ENCODE data around the gene ATP13A4. TPM values are rescaled to one million over a fixed set of nuclear protein-coding genes. Genes with fewer than 3 reads are reported as not detected.
A peak's percentile ranks its signal among the peaks of the same experiment; 100 is the strongest.

The ATP13A4 gene
- total RNA-seq, 1 donor from 2014 or later, result 3.4 TPM

GRCh38 chr3:193594946-193595689 lies 40.4 kb upstream of the ATP13A4 start:
- ChIA-PET POLR2A (interaction anchor here (0.6 kb wide), 1 partner anchor 95 kb away, joined by 3 read pairs; no protein-coding TSS in a partner anchor), CTCF (no interaction called here)
- no peaks in the 10 kb centered on the region for H3K27me3 Mint-ChIP-seq
- no peak for ATAC-seq (ENCODE audit: low read depth)
- H3K27ac Mint-ChIP-seq, result no peak overlapping the region
- intact Hi-C loops (cut with micrococcal nuclease), result loop anchor here (5.0 kb wide), 1 partner anchor 1947 kb away; the partner anchor contains the start of gene PPP1R2
- peak overlapping the region; percentile 94 for H3K4me3 Mint-ChIP-seq
- peaks cover 55% of the 10 kb centered on the region for H3K4me1 Mint-ChIP-seq
- no peaks in the 10 kb centered on the region for H3K9me3 Mint-ChIP-seq
- no peak for DNase-seq
- TF ChIP-seq CTCF (IDR thresholded peaks at IDR 0.05), result no peak
- H3K36me3 Mint-ChIP-seq (ENCODE audit: low read depth), result peaks cover 42% of the 10 kb centered on the region

- no peak for DNase-seq
- TF ChIP-seq CTCF (IDR thresholded peaks at IDR 0.05), result no peak
- peak overlapping the region; percentile 94 for H3K4me3 Mint-ChIP-seq
These were observed 39.0 kb upstream of the ATP13A4 start for GRCh38 chr3:193593668-193594030.

GRCh38 chr3:193592841-193593667 lies 38.4 kb upstream of the ATP13A4 start, which contains the start of gene OPA1:
OPA1 (plus strand) TSS chr3:193593208; CDS start chr3:193593378, 170 bp downstream.
- intact Hi-C loops (cut with micrococcal nuclease), result loop anchor here (1.0 to 5.0 kb wide), 3 partner anchors 14 to 1949 kb away; partner anchors contain the start of gene PPP1R2
- ChIA-PET CTCF (no interaction called here), POLR2A (no interaction called here)
- Mint-ChIP-seq H3K4me1 (peaks cover 51% of the 10 kb centered on the region), H3K9me3 (no peaks in the 10 kb centered on the region), H3K27me3 (no peaks in the 10 kb centered on the region), H3K36me3 (ENCODE audit: low read depth) (peaks cover 25% of the 10 kb centered on the region), H3K27ac (peak within 1 kb of the TSS; percentile 89), H3K4me3 (peak within 1 kb of the TSS; percentile 94)
- DNase-seq (peak; percentile 82), ATAC-seq (ENCODE audit: low read depth) (peak; percentile 96)
- no peak for TF ChIP-seq CTCF (IDR thresholded peaks at IDR 0.05)

More at GRCh38 chr3:193593668-193594030, 39.0 kb upstream of the ATP13A4 start:
- intact Hi-C loops (cut with micrococcal nuclease), result loop anchor here (1.0 to 5.0 kb wide), 3 partner anchors 13 to 1949 kb away; partner anchors contain the start of gene PPP1R2
- Mint-ChIP-seq H3K9me3 (no peaks in the 10 kb centered on the region), H3K27me3 (no peaks in the 10 kb centered on the region), H3K36me3 (ENCODE audit: low read depth) (peaks cover 31% of the 10 kb centered on the region), H3K4me1 (peaks cover 52% of the 10 kb centered on the region), H3K27ac (peak overlapping the region; percentile 89)
- CTCF ChIA-PET, result no interaction called here
- ATAC-seq (ENCODE audit: low read depth), result peak; percentile 20
- POLR2A ChIA-PET, result no interaction called here

- Mint-ChIP-seq H3K27me3 (no peaks in the 10 kb centered on the region), H3K4me1 (peaks cover 34% of the 10 kb centered on the region), H3K9me3 (no peaks in the 10 kb centered on the region), H3K36me3 (ENCODE audit: low read depth) (peaks cover 12% of the 10 kb centered on the region), H3K27ac (no peak overlapping the region), H3K4me3 (no peak overlapping the region)
- ATAC-seq (ENCODE audit: low read depth), result no peak
- TF ChIP-seq CTCF (IDR thresholded peaks at IDR 0.05), result no peak
- ChIA-PET POLR2A (no interaction called here), CTCF (no interaction called here)
- intact Hi-C loops (cut with micrococcal nuclease), result loop anchor here (5.0 kb wide), 1 partner anchor 1952 kb away; the partner anchor contains the start of gene PPP1R2
- no peak for DNase-seq
These were observed 35.6 kb upstream of the ATP13A4 start for GRCh38 chr3:193590088-193590856.

Measured in activated B cell treated with CpG ODN at 0.5 μM for 24 hours (primary cell).